Measurements from ENCODE around the gene CYP39A1.

CYP39A1 gene

GRCh38 chr6:46592740-46593139 is 59.9 kb downstream of the CYP39A1 start:
- TF ChIP-seq EZH2 (IDR thresholded peaks at IDR 0.05; ENCODE audit: borderline replicate concordance, low read length), result no peak
- no peak for TF ChIP-seq CTCF (IDR thresholded peaks at IDR 0.05; ENCODE audit: low read length)
- no peak overlapping the region for H3K9ac ChIP-seq (ENCODE audit: low read length)
- H4K20me1 ChIP-seq (ENCODE audit: insufficient read depth, low read length), result no peaks in the 10 kb centered on the region
- no peak overlapping the region for H3K4me2 ChIP-seq (ENCODE audit: low read length)
- H3K4me3 ChIP-seq (ENCODE audit: low read depth, low read length, poor library complexity, severe bottlenecking), result no peak overlapping the region
- no peak overlapping the region for H3K27ac ChIP-seq (ENCODE audit: low read depth, low read length, poor library complexity, severe bottlenecking)
- H3K9me3 ChIP-seq (ENCODE audit: low read length), result peaks cover 12% of the 10 kb centered on the region
- H3K9me2 ChIP-seq (ENCODE audit: low read depth, low read length), result no peaks in the 10 kb centered on the region
- H3K4me1 ChIP-seq (ENCODE audit: insufficient read depth, low read length, severe bottlenecking), result no peaks in the 10 kb centered on the region
- H3K36me3 ChIP-seq (ENCODE audit: insufficient read depth, low read length), result peaks cover 30% of the 10 kb centered on the region
- no peaks in the 10 kb centered on the region for H3F3A ChIP-seq (ENCODE audit: insufficient read depth, low read length)
- H3K27me3 ChIP-seq (ENCODE audit: insufficient read depth, low read length), result no peaks in the 10 kb centered on the region
- H2AFZ ChIP-seq (ENCODE audit: low read length), result no peak overlapping the region
- H3K79me2 ChIP-seq (ENCODE audit: insufficient read depth, low read length), result no peaks in the 10 kb centered on the region

DNA sequence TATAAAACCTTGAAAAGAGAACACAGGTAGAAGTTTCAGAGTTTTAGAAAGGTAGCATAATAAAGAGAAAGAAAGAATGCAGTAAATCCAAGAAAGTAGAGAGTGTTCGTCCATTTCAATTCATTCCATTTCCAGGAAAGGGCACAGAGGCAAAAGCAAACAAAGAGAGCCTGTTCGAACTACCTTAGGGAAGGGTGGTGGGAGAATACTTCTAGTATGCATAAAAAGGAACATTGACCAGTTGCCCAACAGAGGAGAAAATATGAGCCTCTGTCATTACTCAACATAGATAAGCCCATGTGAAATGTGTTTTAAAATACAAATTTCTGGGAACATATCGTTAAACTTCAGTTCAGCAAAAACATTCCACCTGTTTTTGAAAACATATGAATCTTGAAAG is 60.6 kb downstream of the CYP39A1 start:
- no peaks in the 10 kb centered on the region for H3K4me1 ChIP-seq (ENCODE audit: insufficient read depth, low read length, severe bottlenecking)
- no peaks in the 10 kb centered on the region for H4K20me1 ChIP-seq (ENCODE audit: insufficient read depth, low read length)
- no peaks in the 10 kb centered on the region for H3K9me2 ChIP-seq (ENCODE audit: low read depth, low read length)
- no peak overlapping the region for H3K4me2 ChIP-seq (ENCODE audit: low read length)
- no peak overlapping the region for H3K4me3 ChIP-seq (ENCODE audit: low read depth, low read length, poor library complexity, severe bottlenecking)
- H3K27ac ChIP-seq (ENCODE audit: low read depth, low read length, poor library complexity, severe bottlenecking), result no peak overlapping the region
- H3K36me3 ChIP-seq (ENCODE audit: insufficient read depth, low read length), result peaks cover 30% of the 10 kb centered on the region
- H2AFZ ChIP-seq (ENCODE audit: low read length), result no peak overlapping the region
- H3K9me3 ChIP-seq (ENCODE audit: low read length), result peaks cover 12% of the 10 kb centered on the region
- H3F3A ChIP-seq (ENCODE audit: insufficient read depth, low read length), result no peaks in the 10 kb centered on the region
- no peaks in the 10 kb centered on the region for H3K27me3 ChIP-seq (ENCODE audit: insufficient read depth, low read length)
- TF ChIP-seq CTCF (IDR thresholded peaks at IDR 0.05; ENCODE audit: low read length) (no peak), EZH2 (IDR thresholded peaks at IDR 0.05; ENCODE audit: borderline replicate concordance, low read length) (no peak)
- no peaks in the 10 kb centered on the region for H3K79me2 ChIP-seq (ENCODE audit: insufficient read depth, low read length)
- no peak overlapping the region for H3K9ac ChIP-seq (ENCODE audit: low read length)

DNA sequence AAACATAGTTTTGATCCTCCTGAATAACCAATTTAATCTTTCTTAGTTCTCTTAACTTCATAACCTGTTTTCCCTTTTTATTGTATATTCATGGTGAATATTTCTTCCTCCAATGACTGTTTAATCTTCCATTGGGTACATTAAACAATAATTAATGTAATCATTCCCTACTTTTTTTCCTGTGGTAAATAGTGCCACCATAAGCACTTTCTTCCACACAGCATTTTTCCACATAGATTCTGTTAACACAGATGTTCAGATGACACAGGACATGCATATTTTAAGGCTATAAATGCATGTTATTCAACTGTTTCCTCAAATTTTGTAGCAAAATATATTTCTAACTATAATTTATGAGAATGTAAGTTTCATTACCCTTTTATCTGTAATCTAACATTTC is 61.9 kb downstream of the CYP39A1 start:
- Histone ChIP-seq H3K79me2 (ENCODE audit: insufficient read depth, low read length) (no peaks in the 10 kb centered on the region), H4K20me1 (ENCODE audit: insufficient read depth, low read length) (no peaks in the 10 kb centered on the region), H3K27me3 (ENCODE audit: insufficient read depth, low read length) (no peaks in the 10 kb centered on the region), H3K4me3 (ENCODE audit: low read depth, low read length, poor library complexity, severe bottlenecking) (no peak overlapping the region), H3K9me3 (ENCODE audit: low read length) (peaks cover 12% of the 10 kb centered on the region), H3F3A (ENCODE audit: insufficient read depth, low read length) (no peaks in the 10 kb centered on the region), H3K4me2 (ENCODE audit: low read length) (no peak overlapping the region), H3K36me3 (ENCODE audit: insufficient read depth, low read length) (peaks cover 29% of the 10 kb centered on the region), H3K4me1 (ENCODE audit: insufficient read depth, low read length, severe bottlenecking) (no peaks in the 10 kb centered on the region), H3K9ac (ENCODE audit: low read length) (no peak overlapping the region), H3K27ac (ENCODE audit: low read depth, low read length, poor library complexity, severe bottlenecking) (no peak overlapping the region), H3K9me2 (ENCODE audit: low read depth, low read length) (no peaks in the 10 kb centered on the region), H2AFZ (ENCODE audit: low read length) (no peak overlapping the region)
- TF ChIP-seq EZH2 (IDR thresholded peaks at IDR 0.05; ENCODE audit: borderline replicate concordance, low read length), result no peak
- no peak for TF ChIP-seq CTCF (IDR thresholded peaks at IDR 0.05; ENCODE audit: low read length)

All from OCI-LY1 (cell line).